Skin of body (tissue), 2 donors: ENCODE results near the gene STARD13. TPM values are rescaled to one million over a fixed set of nuclear protein-coding genes. Genes with fewer than 3 reads are reported as not detected.
A peak's percentile ranks its signal among the peaks of the same experiment; 100 is the strongest.

Experiments
- DNase-seq: peaks from one replicate; lab custom pipeline; 2025; lab: John Stamatoyannopoulos, UW
- total RNA-seq: library from RNA; depleted of rRNA; stranded (reverse); fragments of >200 nt; gene quantifications from one replicate; pipeline ENCODE4 v1.2.3, GENCODE V29; 2014

The STARD13 gene
- total RNA-seq, 1 donor from 2014 or later = 38.7 TPM

GRCh38 chr13:33310245-33311038 is 24.9 kb upstream of the STARD13 start:
- DNase-seq = no peak

- no peak for DNase-seq
Measured at GRCh38 chr13:33308863-33309262, 23.3 kb upstream of the STARD13 start.

GRCh38 chr13:33307843-33308242 is 22.3 kb upstream of the STARD13 start:
- no peak for DNase-seq

GRCh38 chr13:33303855-33304597 is 18.5 kb upstream of the STARD13 start:
- no peak for DNase-seq

GRCh38 chr13:33299626-33300025 is 14.1 kb upstream of the STARD13 start:
- DNase-seq = no peak

- DNase-seq = no peak
Measured at GRCh38 chr13:33296793-33297425, 11.4 kb upstream of the STARD13 start.

- no peak for DNase-seq
Measured at GRCh38 chr13:33292712-33293111, 7.2 kb upstream of the STARD13 start.

- no peak for DNase-seq
Measured at GRCh38 chr13:33290421-33290965, 4.9 kb upstream of the STARD13 start.

- DNase-seq = no peak
Measured at GRCh38 chr13:33289966-33290365, 4.4 kb upstream of the STARD13 start.

GRCh38 chr13:33287142-33287882 is 1.8 kb upstream of the STARD13 start:
- DNase-seq = no peak

GRCh38 chr13:33286128-33286527 is 573 bp upstream of the STARD13 start:
- no peak for DNase-seq

- DNase-seq = peak; percentile 35
Measured at GRCh38 chr13:33284916-33285315, 639 bp downstream of the STARD13 start.

- DNase-seq = peak; percentile 44
Measured at GRCh38 chr13:33284031-33284430, 1.5 kb downstream of the STARD13 start.

- peak; percentile 47 for DNase-seq
Measured at GRCh38 chr13:33283195-33283911, 2.2 kb downstream of the STARD13 start.

GRCh38 chr13:33281951-33282595 is 3.5 kb downstream of the STARD13 start:
- peak; percentile 23 for DNase-seq

- no peak for DNase-seq
Measured at GRCh38 chr13:33280923-33281322, 4.6 kb downstream of the STARD13 start.

- no peak for DNase-seq
Measured at GRCh38 chr13:33280279-33280905, 5.2 kb downstream of the STARD13 start.

GRCh38 chr13:33279414-33280278 is 5.9 kb downstream of the STARD13 start:
- DNase-seq = no peak

GRCh38 chr13:33278913-33279312 is 6.6 kb downstream of the STARD13 start:
- DNase-seq = no peak
